HL-60 (cell line): ENCODE measurements around the gene PIGC.

ENCODE experiments used
- DNase-seq, 2 experiments: peaks; one replicate each; pipeline ENCODE4 v3.0.0-alpha.2; 2010 to 2020; ENCODE audit warnings: low read depth in 1 of 2, low spot score in 1 of 2
- H3K27ac ChIP-seq: fragments of 250-450 bp; sonication (Bioruptor Pico); replicated peaks from 2 replicates; pipeline ENCODE4 v1.5.1; 2020; ENCODE audit warnings: mild to moderate bottlenecking, moderate library complexity
- H3K27me3 ChIP-seq: fragments of 250-450 bp; sonication (Bioruptor Pico); 2 replicates; pipeline ENCODE4 v1.5.1; 2021; ENCODE audit warnings: mild to moderate bottlenecking, moderate library complexity; ENCODE audit not compliant: insufficient read depth, poor library complexity, severe bottlenecking
- H3K4me3 ChIP-seq: replicated peaks from 2 replicates; pipeline ENCODE4 v1.5.1; 2011; ENCODE audit warnings: mild to moderate bottlenecking, control low read depth, low read length; ENCODE audit not compliant: insufficient read depth
- GABPA ChIP-seq: IDR thresholded peaks from 2 replicates; pipeline ENCODE4 v1.6.1; 2012; ENCODE audit warnings: low read depth
- POLR2AphosphoS5 ChIP-seq: IDR thresholded peaks from 2 replicates; pipeline ENCODE4 v1.6.1; 2012; ENCODE audit warnings: low read depth
- REST ChIP-seq: IDR thresholded peaks from 2 replicates; pipeline ENCODE4 v1.6.1; 2012; ENCODE audit warnings: low read depth; ENCODE audit not compliant: insufficient replicate concordance
- SPI1 ChIP-seq: IDR thresholded peaks from 2 replicates; pipeline ENCODE4 v1.6.1; 2012; ENCODE audit warnings: low read depth, mild to moderate bottlenecking, borderline replicate concordance
- TF ChIP-seq, protein P1 (sequence below): IDR thresholded peaks from one replicate; pipeline ENCODE4 v1.5.1; 2011; ENCODE audit warnings: low read length, control low read depth, inconsistent platforms; ENCODE audit not compliant: insufficient read depth

Gene PIGC

GRCh38 chr1:172394811-172395210 is 49.1 kb downstream of the PIGC start:
- Histone ChIP-seq H3K27ac (no peak overlapping the region), H3K4me3 (no peak overlapping the region), H3K27me3 (no peaks in the 10 kb centered on the region)
- DNase-seq = no peak
- TF ChIP-seq GABPA (no peak), REST (no peak), SPI1 (no peak), POLR2AphosphoS5 (no peak)
- TF ChIP-seq, protein P1, sequence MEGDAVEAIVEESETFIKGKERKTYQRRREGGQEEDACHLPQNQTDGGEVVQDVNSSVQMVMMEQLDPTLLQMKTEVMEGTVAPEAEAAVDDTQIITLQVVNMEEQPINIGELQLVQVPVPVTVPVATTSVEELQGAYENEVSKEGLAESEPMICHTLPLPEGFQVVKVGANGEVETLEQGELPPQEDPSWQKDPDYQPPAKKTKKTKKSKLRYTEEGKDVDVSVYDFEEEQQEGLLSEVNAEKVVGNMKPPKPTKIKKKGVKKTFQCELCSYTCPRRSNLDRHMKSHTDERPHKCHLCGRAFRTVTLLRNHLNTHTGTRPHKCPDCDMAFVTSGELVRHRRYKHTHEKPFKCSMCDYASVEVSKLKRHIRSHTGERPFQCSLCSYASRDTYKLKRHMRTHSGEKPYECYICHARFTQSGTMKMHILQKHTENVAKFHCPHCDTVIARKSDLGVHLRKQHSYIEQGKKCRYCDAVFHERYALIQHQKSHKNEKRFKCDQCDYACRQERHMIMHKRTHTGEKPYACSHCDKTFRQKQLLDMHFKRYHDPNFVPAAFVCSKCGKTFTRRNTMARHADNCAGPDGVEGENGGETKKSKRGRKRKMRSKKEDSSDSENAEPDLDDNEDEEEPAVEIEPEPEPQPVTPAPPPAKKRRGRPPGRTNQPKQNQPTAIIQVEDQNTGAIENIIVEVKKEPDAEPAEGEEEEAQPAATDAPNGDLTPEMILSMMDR = no peak

GRCh38 chr1:172394141-172394751 is 49.6 kb downstream of the PIGC start:
- DNase-seq = no peak
- Histone ChIP-seq H3K27me3 (no peaks in the 10 kb centered on the region), H3K27ac (no peak overlapping the region), H3K4me3 (no peak overlapping the region)
- no peak for TF ChIP-seq POLR2AphosphoS5
- no peak for TF ChIP-seq SPI1
- no peak for TF ChIP-seq REST
- TF ChIP-seq, protein P1 = no peak
- no peak for TF ChIP-seq GABPA

DNA sequence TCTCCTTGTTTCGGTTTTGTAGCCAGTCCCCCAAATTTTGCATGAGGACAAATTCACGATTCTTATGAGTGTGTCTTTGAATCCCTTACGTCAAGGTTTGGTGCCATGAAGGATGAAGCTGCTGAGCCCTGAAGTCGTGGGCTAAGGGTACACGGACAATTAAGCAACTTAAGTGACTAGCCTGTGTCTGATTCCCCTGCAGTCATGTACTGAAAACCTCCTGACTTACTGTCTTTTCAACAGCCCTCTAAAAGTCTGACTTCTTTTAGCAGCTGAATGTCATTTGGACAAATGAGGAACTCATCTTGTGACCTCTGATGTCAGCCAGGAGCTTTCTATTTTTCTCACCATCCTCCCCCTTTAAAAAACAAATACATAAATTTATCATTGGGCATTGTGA is 50.5 kb downstream of the PIGC start:
- DNase-seq = no peak
- Histone ChIP-seq H3K4me3 (no peak overlapping the region), H3K27me3 (no peaks in the 10 kb centered on the region), H3K27ac (no peak overlapping the region)
- TF ChIP-seq POLR2AphosphoS5 (no peak), SPI1 (peak; percentile 60; the same call in 1 of the 2 replicates)

- Histone ChIP-seq H3K4me3 (no peak overlapping the region), H3K27me3 (no peaks in the 10 kb centered on the region), H3K27ac (no peak overlapping the region)
- TF ChIP-seq GABPA (no peak), SPI1 (no peak), REST (no peak), POLR2AphosphoS5 (no peak)
- TF ChIP-seq, protein P1 = no peak
- no peak for DNase-seq
Observed at GRCh38 chr1:172391976-172392375, 51.9 kb downstream of the PIGC start.
